ENCODE data around the gene RNF31. TPM values are rescaled to one million over a fixed set of nuclear protein-coding genes. Genes with fewer than 3 reads are reported as not detected.

RNF31 gene
- total RNA-seq, 4 donors from 2014 or later = 21.7 to 54.8 (median 27.4) TPM

GRCh38 chr14:24184104-24184970, 37.0 kb downstream of the RNF31 start:
- TF ChIP-seq CTCF (IDR thresholded peaks at IDR 0.05; ENCODE audit: low read depth) = no peak

GRCh38 chr14:24185026-24185425, 37.7 kb downstream of the RNF31 start:
- TF ChIP-seq CTCF (IDR thresholded peaks at IDR 0.05; ENCODE audit: low read depth) = no peak

- TF ChIP-seq CTCF (IDR thresholded peaks at IDR 0.05; ENCODE audit: low read depth) = no peak
Measured at GRCh38 chr14:24185741-24186140, 38.4 kb downstream of the RNF31 start.

- TF ChIP-seq CTCF (IDR thresholded peaks at IDR 0.05; ENCODE audit: low read depth) = no peak
Measured at GRCh38 chr14:24186831-24187538, 39.7 kb downstream of the RNF31 start.

- no peak for TF ChIP-seq CTCF (IDR thresholded peaks at IDR 0.05; ENCODE audit: low read depth)
Measured at GRCh38 chr14:24187539-24187915, 40.2 kb downstream of the RNF31 start.

DNA sequence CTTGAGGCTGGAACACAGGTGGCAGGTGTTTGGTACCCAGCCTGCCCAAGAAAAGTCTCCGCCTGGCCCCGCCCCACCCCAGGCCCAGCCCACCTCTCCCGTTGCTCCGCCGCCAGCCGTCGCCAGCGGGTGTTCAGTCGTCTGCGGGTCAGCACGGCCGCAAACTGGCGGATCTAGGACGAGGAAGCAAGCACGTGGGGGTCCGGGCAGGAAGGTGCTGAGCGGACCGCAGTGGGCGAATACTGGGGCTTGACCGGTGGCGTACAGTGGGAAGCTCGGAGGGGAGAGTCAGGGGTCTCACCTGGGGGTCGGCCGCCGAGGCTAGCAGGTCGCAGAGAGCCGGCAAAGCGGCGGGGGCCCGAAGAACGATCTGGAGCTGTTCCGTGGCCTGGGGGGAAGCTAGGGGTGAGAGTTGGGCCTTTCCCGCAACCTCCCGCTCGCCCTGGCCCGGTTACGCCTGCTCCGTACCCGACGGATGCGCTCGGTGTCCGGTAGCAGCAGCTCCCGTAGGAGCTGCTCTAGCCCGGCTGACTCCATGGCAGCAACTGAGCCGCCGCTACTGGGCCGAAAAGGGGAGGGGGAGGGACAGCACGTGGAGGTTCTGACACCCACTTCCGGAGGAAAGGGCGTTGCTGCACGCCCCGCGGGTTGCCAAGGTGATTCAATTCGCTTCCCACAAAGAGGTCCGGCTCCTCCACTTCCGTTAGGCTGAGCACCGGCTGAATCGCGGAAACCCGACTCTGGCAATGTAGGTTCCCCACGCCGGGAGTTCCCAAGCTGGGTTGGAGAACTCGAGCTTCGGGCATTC, 41.2 kb downstream of the RNF31 start, which contains the start of gene IPO4:
IPO4 (minus strand) TSS at position 566 of the 808 bp plus-strand sequence; CDS start at position 537, 29 bp downstream.
- TF ChIP-seq CTCF (IDR thresholded peaks at IDR 0.05; ENCODE audit: low read depth) = no peak

DNA sequence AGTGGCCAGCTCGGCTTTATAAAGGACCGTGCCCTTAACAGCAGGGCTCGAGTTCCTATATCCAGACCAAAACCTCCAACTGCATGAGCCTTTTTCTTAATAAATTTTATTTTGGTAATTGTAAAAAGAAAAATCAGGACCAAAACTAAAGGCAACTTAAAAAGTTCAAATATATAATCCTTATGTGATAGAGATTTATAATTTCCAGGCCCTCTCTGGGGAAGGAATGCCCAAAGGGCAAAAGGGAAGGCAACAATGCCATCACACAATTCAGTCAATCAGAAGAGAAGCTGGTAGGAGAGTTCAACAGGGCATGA, 41.7 kb downstream of the RNF31 start:
- no peak for TF ChIP-seq CTCF (IDR thresholded peaks at IDR 0.05; ENCODE audit: low read depth)

Data from subcutaneous adipose tissue (tissue), 4 donors.